GM10248 (cell line): ENCODE measurements around the gene ARHGEF25.

Experiments
- CTCF ChIA-PET: fragments of 300-600 bp; sonication (Branson Sonifier 250); formaldehyde crosslinking; extraction: SDS; loops from one replicate; lab custom pipeline; 2021; ENCODE audit warnings: antibody characterized with exemption; lab: Yijun Ruan, JAX
- POLR2A ChIA-PET: fragments of 350-650 bp; sonication (Branson Sonifier 250); formaldehyde crosslinking; extraction: SDS; loops from one replicate; lab custom pipeline; 2020; ENCODE audit warnings: antibody characterized with exemption; lab: Yijun Ruan, JAX
- DNase-seq: peaks from one replicate; pipeline ENCODE4 v3.0.0; 2012; ENCODE audit errors: extremely low spot score
- TF ChIP-seq, protein P1 (sequence below): IDR thresholded peaks from 2 replicates; pipeline ENCODE4 v1.5.1; 2012; ENCODE audit warnings: mild to moderate bottlenecking, low read depth; ENCODE audit errors: extremely low read depth, missing control alignments, control extremely low read depth

Gene ARHGEF25

DNA sequence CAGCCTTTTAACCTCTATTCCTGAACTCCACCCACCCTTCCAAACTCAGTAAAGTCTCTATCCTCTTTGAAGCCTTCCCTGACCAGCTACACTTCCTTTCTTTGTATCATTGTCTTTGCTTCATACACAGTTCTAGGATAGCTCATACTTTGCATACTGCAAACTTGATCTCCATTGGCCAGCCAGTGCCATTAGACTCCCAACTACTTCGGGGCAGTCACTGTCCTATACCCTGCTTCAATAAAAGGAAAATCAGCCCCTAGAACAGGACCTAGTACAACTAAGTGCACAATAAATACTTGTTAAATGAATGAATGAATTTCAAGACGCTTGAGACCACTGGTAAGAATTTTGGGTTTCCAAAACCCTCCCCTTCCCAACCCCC is 20.8 kb upstream of the ARHGEF25 start:
- ChIA-PET CTCF (interaction anchor here (1.0 to 5.1 kb wide), 7 partner anchors 8 to 102 kb away, joined by 3 to 63 read pairs (median 4); partner anchors contain the start of gene B4GALNT1), POLR2A (interaction anchor here (1.6 kb wide), 1 partner anchor 70 kb away, joined by 5 read pairs; the partner anchor contains the start of gene DDIT3)
- TF ChIP-seq, protein P1, sequence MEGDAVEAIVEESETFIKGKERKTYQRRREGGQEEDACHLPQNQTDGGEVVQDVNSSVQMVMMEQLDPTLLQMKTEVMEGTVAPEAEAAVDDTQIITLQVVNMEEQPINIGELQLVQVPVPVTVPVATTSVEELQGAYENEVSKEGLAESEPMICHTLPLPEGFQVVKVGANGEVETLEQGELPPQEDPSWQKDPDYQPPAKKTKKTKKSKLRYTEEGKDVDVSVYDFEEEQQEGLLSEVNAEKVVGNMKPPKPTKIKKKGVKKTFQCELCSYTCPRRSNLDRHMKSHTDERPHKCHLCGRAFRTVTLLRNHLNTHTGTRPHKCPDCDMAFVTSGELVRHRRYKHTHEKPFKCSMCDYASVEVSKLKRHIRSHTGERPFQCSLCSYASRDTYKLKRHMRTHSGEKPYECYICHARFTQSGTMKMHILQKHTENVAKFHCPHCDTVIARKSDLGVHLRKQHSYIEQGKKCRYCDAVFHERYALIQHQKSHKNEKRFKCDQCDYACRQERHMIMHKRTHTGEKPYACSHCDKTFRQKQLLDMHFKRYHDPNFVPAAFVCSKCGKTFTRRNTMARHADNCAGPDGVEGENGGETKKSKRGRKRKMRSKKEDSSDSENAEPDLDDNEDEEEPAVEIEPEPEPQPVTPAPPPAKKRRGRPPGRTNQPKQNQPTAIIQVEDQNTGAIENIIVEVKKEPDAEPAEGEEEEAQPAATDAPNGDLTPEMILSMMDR, result no peak
- DNase-seq, result no peak

GRCh38 chr12:57590864-57591781 is 20.1 kb upstream of the ARHGEF25 start, which contains the start of gene PIP4K2C:
PIP4K2C (plus strand) TSS chr12:57591192; CDS start chr12:57591290, 98 bp downstream.
- ChIA-PET POLR2A (interaction anchor here (0.5 to 1.6 kb wide), 3 partner anchors 13 to 154 kb away, joined by 3 to 5 read pairs (median 3); partner anchors contain the start of genes DDIT3 and TSPAN31), CTCF (interaction anchor here (1.0 to 5.1 kb wide), 9 partner anchors 8 to 133 kb away, joined by 3 to 63 read pairs (median 4); partner anchors contain the start of gene B4GALNT1)
- DNase-seq, result peak; percentile 97
- TF ChIP-seq, protein P1, result no peak

GRCh38 chr12:57591782-57592325 is 19.4 kb upstream of the ARHGEF25 start:
- TF ChIP-seq, protein P1, result no peak
- ChIA-PET POLR2A (interaction anchor here (0.5 to 1.6 kb wide), 3 partner anchors 12 to 153 kb away, joined by 3 to 5 read pairs (median 3); partner anchors contain the start of genes DDIT3 and TSPAN31), CTCF (interaction anchor here (1.1 to 5.1 kb wide), 8 partner anchors 9 to 134 kb away, joined by 3 to 63 read pairs (median 6); partner anchors contain the start of gene B4GALNT1)
- DNase-seq, result no peak

- POLR2A ChIA-PET, result interaction anchor here (0.7 kb wide), 1 partner anchor 11 kb away, joined by 11 read pairs; no protein-coding TSS in a partner anchor
- TF ChIP-seq, protein P1, result no peak
- CTCF ChIA-PET, result interaction anchor here (0.9 to 5.1 kb wide), 9 partner anchors 10 to 41 kb away, joined by 3 to 63 read pairs (median 5); partner anchors contain the start of gene B4GALNT1
- no peak for DNase-seq
Observed at GRCh38 chr12:57592551-57593165, 18.6 kb upstream of the ARHGEF25 start.

GRCh38 chr12:57593187-57593586 is 18.0 kb upstream of the ARHGEF25 start:
- no peak for DNase-seq
- TF ChIP-seq, protein P1, result no peak
- ChIA-PET POLR2A (interaction anchor here (0.6 to 0.7 kb wide), 2 partner anchors 11 to 32 kb away, joined by 6 to 11 read pairs; no protein-coding TSS in a partner anchor), CTCF (interaction anchor here (0.9 to 5.1 kb wide), 9 partner anchors 10 to 41 kb away, joined by 3 to 63 read pairs (median 4); partner anchors contain the start of gene B4GALNT1)

DNA sequence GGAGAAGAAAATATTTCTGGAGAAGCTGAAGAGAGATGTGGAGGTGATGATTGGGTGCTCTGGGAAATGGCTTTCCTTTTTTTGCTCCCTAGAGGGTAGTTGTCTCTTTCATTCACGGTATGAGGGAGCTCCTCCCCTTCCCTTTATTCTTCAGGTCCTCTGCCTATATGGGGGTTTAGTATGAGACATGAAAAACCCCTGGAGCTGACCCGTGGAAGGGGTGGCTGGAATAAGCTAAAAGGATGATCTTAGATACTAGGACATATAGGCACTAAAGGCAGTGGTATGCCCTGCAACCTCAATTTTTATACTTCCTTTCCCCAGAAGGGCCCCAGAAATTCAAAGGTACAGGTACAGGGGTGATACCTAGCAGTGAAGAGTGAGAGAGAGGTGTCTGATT is 10.8 kb upstream of the ARHGEF25 start:
- ChIA-PET POLR2A (interaction anchor here (1.5 kb wide), 1 partner anchor 82 kb away, joined by 3 read pairs; no protein-coding TSS in a partner anchor), CTCF (interaction anchor here (1.1 to 4.2 kb wide), 4 partner anchors 16 to 156 kb away, joined by 3 to 47 read pairs (median 4); no protein-coding TSS in a partner anchor)
- DNase-seq, result no peak
- TF ChIP-seq, protein P1, result no peak
